GM12865 (cell line): ENCODE measurements around the gene NUDT22.

Experiments
- DNase-seq: peaks from one replicate; pipeline ENCODE4 v3.0.0; 2010; ENCODE audit warnings: low read depth
- H3K4me3 ChIP-seq: 2 replicates; pipeline ENCODE4 v1.5.1; 2011; ENCODE audit warnings: mild to moderate bottlenecking, low read depth, low read length, control low read depth
- CTCF ChIP-seq: IDR thresholded peaks from 2 replicates; pipeline ENCODE4 v1.5.1; 2011; ENCODE audit warnings: low read length, control low read depth, low read depth, inconsistent platforms; ENCODE audit not compliant: insufficient read depth; ENCODE audit errors: missing control alignments

NUDT22 gene

GRCh38 chr11:64181506-64182411 lies 44.3 kb upstream of the NUDT22 start:
- peak; percentile 64 for DNase-seq
- H3K4me3 ChIP-seq, result no peak overlapping the region

GRCh38 chr11:64183890-64184289 lies 42.2 kb upstream of the NUDT22 start:
- TF ChIP-seq CTCF, result no peak
- peak overlapping the region; percentile 71 for H3K4me3 ChIP-seq
- no peak for DNase-seq

More at GRCh38 chr11:64181506-64182411, 44.3 kb upstream of the NUDT22 start:
- no peak for TF ChIP-seq CTCF

- peak overlapping the region; percentile 71 for H3K4me3 ChIP-seq
- TF ChIP-seq CTCF, result no peak
- DNase-seq, result peak; percentile 82
These were observed 40.8 kb upstream of the NUDT22 start for GRCh38 chr11:64185175-64185692.

- peak; percentile 34 for TF ChIP-seq CTCF
- DNase-seq, result peak; percentile 100
- peak within 1 kb of the TSS; percentile 71 for H3K4me3 ChIP-seq
These were observed 40.2 kb upstream of the NUDT22 start, which contains the start of gene STIP1 for GRCh38 chr11:64185693-64186491. Gene STIP1, plus strand, starts transcription at chr11:64186171. Its CDS starts 91 bp downstream, at chr11:64186262.

GRCh38 chr11:64186492-64187165 lies 39.4 kb upstream of the NUDT22 start:
- TF ChIP-seq CTCF, result no peak
- H3K4me3 ChIP-seq, result no peak overlapping the region
- peak; percentile 43 for DNase-seq

- DNase-seq, result no peak
- no peak overlapping the region for H3K4me3 ChIP-seq
- no peak for TF ChIP-seq CTCF
These were observed 33.6 kb upstream of the NUDT22 start for GRCh38 chr11:64192434-64192833.
